ENCODE data around the gene CLASRP.

DNA sequence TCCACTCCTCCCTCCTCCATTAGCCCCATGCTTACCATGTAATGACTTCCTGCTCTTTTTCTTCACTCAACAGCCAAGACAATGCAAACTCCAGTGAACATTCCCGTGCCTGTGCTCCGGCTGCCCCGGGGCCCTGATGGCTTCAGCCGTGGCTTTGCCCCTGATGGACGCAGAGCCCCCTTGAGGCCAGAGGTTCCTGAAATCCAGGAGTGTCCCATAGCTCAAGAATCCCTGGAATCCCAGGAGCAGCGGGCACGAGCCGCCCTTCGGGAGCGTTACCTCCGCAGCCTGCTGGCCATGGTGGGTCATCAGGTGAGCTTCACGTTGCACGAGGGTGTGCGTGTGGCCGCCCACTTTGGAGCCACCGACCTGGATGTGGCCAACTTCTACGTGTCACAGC is 51.2 kb downstream of the CLASRP start:
- TF ChIP-seq POLR2AphosphoS5 (IDR thresholded peaks at IDR 0.05) (no peak), SMC3 (conservative IDR thresholded peaks at IDR 0.05; ENCODE audit: poor library complexity) (no peak), EZH2 (IDR thresholded peaks at IDR 0.05; ENCODE audit: borderline replicate concordance, insufficient read depth, low read length, poor library complexity, severe bottlenecking) (no peak), TAF1 (IDR thresholded peaks at IDR 0.05; ENCODE audit: low read depth) (no peak), EP300 (conservative IDR thresholded peaks at IDR 0.05; ENCODE audit: poor library complexity, severe bottlenecking) (no peak)
- TF ChIP-seq, protein P1, sequence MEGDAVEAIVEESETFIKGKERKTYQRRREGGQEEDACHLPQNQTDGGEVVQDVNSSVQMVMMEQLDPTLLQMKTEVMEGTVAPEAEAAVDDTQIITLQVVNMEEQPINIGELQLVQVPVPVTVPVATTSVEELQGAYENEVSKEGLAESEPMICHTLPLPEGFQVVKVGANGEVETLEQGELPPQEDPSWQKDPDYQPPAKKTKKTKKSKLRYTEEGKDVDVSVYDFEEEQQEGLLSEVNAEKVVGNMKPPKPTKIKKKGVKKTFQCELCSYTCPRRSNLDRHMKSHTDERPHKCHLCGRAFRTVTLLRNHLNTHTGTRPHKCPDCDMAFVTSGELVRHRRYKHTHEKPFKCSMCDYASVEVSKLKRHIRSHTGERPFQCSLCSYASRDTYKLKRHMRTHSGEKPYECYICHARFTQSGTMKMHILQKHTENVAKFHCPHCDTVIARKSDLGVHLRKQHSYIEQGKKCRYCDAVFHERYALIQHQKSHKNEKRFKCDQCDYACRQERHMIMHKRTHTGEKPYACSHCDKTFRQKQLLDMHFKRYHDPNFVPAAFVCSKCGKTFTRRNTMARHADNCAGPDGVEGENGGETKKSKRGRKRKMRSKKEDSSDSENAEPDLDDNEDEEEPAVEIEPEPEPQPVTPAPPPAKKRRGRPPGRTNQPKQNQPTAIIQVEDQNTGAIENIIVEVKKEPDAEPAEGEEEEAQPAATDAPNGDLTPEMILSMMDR (IDR thresholded peaks at IDR 0.05; ENCODE audit: poor library complexity, severe bottlenecking), result no peak
- TF ChIP-seq, protein P2, sequence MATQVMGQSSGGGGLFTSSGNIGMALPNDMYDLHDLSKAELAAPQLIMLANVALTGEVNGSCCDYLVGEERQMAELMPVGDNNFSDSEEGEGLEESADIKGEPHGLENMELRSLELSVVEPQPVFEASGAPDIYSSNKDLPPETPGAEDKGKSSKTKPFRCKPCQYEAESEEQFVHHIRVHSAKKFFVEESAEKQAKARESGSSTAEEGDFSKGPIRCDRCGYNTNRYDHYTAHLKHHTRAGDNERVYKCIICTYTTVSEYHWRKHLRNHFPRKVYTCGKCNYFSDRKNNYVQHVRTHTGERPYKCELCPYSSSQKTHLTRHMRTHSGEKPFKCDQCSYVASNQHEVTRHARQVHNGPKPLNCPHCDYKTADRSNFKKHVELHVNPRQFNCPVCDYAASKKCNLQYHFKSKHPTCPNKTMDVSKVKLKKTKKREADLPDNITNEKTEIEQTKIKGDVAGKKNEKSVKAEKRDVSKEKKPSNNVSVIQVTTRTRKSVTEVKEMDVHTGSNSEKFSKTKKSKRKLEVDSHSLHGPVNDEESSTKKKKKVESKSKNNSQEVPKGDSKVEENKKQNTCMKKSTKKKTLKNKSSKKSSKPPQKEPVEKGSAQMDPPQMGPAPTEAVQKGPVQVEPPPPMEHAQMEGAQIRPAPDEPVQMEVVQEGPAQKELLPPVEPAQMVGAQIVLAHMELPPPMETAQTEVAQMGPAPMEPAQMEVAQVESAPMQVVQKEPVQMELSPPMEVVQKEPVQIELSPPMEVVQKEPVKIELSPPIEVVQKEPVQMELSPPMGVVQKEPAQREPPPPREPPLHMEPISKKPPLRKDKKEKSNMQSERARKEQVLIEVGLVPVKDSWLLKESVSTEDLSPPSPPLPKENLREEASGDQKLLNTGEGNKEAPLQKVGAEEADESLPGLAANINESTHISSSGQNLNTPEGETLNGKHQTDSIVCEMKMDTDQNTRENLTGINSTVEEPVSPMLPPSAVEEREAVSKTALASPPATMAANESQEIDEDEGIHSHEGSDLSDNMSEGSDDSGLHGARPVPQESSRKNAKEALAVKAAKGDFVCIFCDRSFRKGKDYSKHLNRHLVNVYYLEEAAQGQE (IDR thresholded peaks at IDR 0.05; ENCODE audit: borderline replicate concordance), result no peak
